SK-N-SH (cell line): Measurements from ENCODE around the gene ARL6IP5. TPM values are rescaled to one million over a fixed set of nuclear protein-coding genes. Genes with fewer than 3 reads are reported as not detected.
A peak's percentile ranks its signal among the peaks of the same experiment; 100 is the strongest.

Experiments
- ELF1 ChIP-seq: IDR thresholded peaks from 2 replicates; pipeline ENCODE4 v1.4.0; 2012
- EP300 ChIP-seq, 2 experiments: IDR thresholded peaks; 2 replicates each; pipeline versions ENCODE4 v1.4.0 to v1.6.1; 2012; ENCODE audit warnings: borderline replicate concordance in 1 of 2, low read depth in 1 of 2, low read length in 1 of 2
- EZH2phosphoT487 ChIP-seq: fragments of 200-600 bp; sonication (generic); IDR thresholded peaks from 2 replicates; pipeline ENCODE4 v1.6.1; 2017; ENCODE audit warnings: low read depth, mixed run types, mild to moderate bottlenecking, antibody characterized with exemption, moderate library complexity, borderline replicate concordance
- FOXJ3 ChIP-seq: sonication (generic); formaldehyde crosslinking; IDR thresholded peaks from 2 replicates; pipeline ENCODE4 v1.5.1; 2020; ENCODE audit warnings: mild to moderate bottlenecking, missing genetic modification reagents
- FOXM1 ChIP-seq: IDR thresholded peaks from 2 replicates; pipeline ENCODE4 v1.4.0; 2012; ENCODE audit warnings: low read depth, mild to moderate bottlenecking
- POLR2AphosphoS5 ChIP-seq: IDR thresholded peaks from 2 replicates; pipeline ENCODE4 v1.6.1; 2012; ENCODE audit warnings: low read depth, low read length
- TAF1 ChIP-seq: IDR thresholded peaks from 2 replicates; pipeline ENCODE4 v1.6.1; 2012; ENCODE audit warnings: low read depth, mild to moderate bottlenecking, low read length, moderate library complexity, borderline replicate concordance
- YY1 ChIP-seq: IDR thresholded peaks from 2 replicates; pipeline ENCODE4 v1.4.0; 2012; ENCODE audit warnings: low read depth, mild to moderate bottlenecking
- polyA plus RNA-seq, 3 experiments: library from polyadenylated mRNA; depleted of rRNA; stranded (reverse); fragments of >200 nt; gene quantifications; 2 replicates each; pipeline ENCODE4 v1.2.3, GENCODE V29; 2012
- TF ChIP-seq, protein P1 (sequence below): IDR thresholded peaks from 2 replicates; pipeline ENCODE4 v1.4.0; 2012; ENCODE audit warnings: low read depth
- TF ChIP-seq, protein P2 (sequence below): IDR thresholded peaks from 2 replicates; pipeline ENCODE4; 2012
- TF ChIP-seq, protein P3 (sequence below): fragments of 200-600 bp; sonication (generic); IDR thresholded peaks from 2 replicates; pipeline ENCODE4 v1.6.1; 2017; ENCODE audit warnings: antibody characterized with exemption, mild to moderate bottlenecking, moderate library complexity
- TF ChIP-seq, protein P4 (sequence below): IDR thresholded peaks from 2 replicates; pipeline ENCODE4 v1.6.1; 2012; ENCODE audit warnings: mild to moderate bottlenecking, low read depth, low read length, moderate library complexity
- TF ChIP-seq, protein P5 (sequence below): IDR thresholded peaks from 2 replicates; pipeline ENCODE4 v1.4.0; 2012; ENCODE audit warnings: low read depth, borderline replicate concordance
- TF ChIP-seq, protein P6 (sequence below): IDR thresholded peaks from 2 replicates; pipeline ENCODE4 v1.4.0; 2012; ENCODE audit warnings: low read depth, borderline replicate concordance

ARL6IP5 gene
- polyA plus RNA-seq, 1 of the 3 experiments (the other 2 are of a cell fraction) = 64.6 TPM

DNA sequence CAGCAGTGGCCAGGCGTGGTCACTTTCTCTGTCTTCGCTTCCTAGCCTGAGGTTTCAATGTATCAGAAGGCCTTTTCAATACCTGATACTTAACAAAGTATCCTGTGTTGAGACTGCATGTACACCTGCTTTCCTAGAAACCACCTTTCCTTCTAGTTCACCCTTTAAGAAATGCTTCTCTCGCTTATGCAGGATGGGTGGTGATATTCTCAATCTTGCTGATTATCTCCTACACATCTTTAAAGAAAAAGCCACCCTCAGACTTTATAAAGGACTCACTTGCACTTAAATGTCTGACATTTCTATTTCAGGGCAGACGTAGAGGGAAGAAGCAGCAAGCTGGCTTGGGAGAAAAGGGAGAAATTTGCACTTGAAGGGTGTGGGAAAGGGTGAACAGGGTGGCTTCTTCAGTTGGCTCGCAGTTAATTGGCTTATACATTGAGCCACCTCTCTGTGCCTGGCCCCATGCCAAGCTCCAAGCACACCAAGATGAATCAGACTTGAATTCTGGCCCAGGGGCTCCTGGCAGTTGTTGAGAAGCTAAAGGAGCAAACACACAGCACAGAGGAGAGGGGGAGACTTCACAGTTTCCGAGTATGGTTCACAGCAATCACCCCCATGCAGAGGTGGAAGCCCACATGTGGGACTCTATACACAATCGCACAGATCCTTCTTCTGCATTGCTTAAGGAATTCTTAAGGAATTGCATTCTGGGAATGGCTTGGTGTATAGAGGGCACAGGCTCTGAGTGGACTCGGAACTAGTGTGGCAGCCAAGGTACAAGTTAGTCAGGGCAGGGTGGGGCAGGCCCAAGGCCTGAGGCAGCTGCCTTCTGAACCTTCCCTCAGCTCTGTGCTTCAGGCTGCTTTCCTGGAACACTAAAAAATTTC is 1.3 kb downstream of the ARL6IP5 start (continued):
- TF ChIP-seq, protein P1, sequence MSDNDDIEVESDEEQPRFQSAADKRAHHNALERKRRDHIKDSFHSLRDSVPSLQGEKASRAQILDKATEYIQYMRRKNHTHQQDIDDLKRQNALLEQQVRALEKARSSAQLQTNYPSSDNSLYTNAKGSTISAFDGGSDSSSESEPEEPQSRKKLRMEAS = peak; percentile 44
- TF ChIP-seq, protein P2, sequence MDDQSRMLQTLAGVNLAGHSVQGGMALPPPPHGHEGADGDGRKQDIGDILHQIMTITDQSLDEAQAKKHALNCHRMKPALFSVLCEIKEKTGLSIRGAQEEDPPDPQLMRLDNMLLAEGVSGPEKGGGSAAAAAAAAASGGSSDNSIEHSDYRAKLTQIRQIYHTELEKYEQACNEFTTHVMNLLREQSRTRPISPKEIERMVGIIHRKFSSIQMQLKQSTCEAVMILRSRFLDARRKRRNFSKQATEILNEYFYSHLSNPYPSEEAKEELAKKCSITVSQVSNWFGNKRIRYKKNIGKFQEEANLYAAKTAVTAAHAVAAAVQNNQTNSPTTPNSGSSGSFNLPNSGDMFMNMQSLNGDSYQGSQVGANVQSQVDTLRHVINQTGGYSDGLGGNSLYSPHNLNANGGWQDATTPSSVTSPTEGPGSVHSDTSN = no peak; the same call in 1 of the 2 replicates
- TF ChIP-seq POLR2AphosphoS5 (peak; percentile 65; the same call in 1 of the 2 replicates), FOXJ3 (no peak), EP300 (IDR thresholded peaks at IDR 0.05; ENCODE audit: borderline replicate concordance in 1 of 2, low read depth in 1 of 2, low read length in 1 of 2) (no peak; a peak in 1 of 4 replicates), EZH2phosphoT487 (no peak), ELF1 (no peak), YY1 (no peak), FOXM1 (no peak), TAF1 (0 out of 2 replicates have a peak, but pooled peaks have one; percentile 31)
- TF ChIP-seq, protein P3, sequence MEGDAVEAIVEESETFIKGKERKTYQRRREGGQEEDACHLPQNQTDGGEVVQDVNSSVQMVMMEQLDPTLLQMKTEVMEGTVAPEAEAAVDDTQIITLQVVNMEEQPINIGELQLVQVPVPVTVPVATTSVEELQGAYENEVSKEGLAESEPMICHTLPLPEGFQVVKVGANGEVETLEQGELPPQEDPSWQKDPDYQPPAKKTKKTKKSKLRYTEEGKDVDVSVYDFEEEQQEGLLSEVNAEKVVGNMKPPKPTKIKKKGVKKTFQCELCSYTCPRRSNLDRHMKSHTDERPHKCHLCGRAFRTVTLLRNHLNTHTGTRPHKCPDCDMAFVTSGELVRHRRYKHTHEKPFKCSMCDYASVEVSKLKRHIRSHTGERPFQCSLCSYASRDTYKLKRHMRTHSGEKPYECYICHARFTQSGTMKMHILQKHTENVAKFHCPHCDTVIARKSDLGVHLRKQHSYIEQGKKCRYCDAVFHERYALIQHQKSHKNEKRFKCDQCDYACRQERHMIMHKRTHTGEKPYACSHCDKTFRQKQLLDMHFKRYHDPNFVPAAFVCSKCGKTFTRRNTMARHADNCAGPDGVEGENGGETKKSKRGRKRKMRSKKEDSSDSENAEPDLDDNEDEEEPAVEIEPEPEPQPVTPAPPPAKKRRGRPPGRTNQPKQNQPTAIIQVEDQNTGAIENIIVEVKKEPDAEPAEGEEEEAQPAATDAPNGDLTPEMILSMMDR = no peak
- TF ChIP-seq, protein P4, sequence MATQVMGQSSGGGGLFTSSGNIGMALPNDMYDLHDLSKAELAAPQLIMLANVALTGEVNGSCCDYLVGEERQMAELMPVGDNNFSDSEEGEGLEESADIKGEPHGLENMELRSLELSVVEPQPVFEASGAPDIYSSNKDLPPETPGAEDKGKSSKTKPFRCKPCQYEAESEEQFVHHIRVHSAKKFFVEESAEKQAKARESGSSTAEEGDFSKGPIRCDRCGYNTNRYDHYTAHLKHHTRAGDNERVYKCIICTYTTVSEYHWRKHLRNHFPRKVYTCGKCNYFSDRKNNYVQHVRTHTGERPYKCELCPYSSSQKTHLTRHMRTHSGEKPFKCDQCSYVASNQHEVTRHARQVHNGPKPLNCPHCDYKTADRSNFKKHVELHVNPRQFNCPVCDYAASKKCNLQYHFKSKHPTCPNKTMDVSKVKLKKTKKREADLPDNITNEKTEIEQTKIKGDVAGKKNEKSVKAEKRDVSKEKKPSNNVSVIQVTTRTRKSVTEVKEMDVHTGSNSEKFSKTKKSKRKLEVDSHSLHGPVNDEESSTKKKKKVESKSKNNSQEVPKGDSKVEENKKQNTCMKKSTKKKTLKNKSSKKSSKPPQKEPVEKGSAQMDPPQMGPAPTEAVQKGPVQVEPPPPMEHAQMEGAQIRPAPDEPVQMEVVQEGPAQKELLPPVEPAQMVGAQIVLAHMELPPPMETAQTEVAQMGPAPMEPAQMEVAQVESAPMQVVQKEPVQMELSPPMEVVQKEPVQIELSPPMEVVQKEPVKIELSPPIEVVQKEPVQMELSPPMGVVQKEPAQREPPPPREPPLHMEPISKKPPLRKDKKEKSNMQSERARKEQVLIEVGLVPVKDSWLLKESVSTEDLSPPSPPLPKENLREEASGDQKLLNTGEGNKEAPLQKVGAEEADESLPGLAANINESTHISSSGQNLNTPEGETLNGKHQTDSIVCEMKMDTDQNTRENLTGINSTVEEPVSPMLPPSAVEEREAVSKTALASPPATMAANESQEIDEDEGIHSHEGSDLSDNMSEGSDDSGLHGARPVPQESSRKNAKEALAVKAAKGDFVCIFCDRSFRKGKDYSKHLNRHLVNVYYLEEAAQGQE = no peak
- TF ChIP-seq, protein P5, sequence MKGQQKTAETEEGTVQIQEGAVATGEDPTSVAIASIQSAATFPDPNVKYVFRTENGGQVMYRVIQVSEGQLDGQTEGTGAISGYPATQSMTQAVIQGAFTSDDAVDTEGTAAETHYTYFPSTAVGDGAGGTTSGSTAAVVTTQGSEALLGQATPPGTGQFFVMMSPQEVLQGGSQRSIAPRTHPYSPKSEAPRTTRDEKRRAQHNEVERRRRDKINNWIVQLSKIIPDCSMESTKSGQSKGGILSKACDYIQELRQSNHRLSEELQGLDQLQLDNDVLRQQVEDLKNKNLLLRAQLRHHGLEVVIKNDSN = no peak
- TF ChIP-seq, protein P6, sequence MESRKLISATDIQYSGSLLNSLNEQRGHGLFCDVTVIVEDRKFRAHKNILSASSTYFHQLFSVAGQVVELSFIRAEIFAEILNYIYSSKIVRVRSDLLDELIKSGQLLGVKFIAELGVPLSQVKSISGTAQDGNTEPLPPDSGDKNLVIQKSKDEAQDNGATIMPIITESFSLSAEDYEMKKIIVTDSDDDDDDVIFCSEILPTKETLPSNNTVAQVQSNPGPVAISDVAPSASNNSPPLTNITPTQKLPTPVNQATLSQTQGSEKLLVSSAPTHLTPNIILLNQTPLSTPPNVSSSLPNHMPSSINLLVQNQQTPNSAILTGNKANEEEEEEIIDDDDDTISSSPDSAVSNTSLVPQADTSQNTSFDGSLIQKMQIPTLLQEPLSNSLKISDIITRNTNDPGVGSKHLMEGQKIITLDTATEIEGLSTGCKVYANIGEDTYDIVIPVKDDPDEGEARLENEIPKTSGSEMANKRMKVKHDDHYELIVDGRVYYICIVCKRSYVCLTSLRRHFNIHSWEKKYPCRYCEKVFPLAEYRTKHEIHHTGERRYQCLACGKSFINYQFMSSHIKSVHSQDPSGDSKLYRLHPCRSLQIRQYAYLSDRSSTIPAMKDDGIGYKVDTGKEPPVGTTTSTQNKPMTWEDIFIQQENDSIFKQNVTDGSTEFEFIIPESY = no peak
